Retinal pigment epithelial cell (primary cell): ENCODE data around the gene FUT8.

Experiments
- DNase-seq: peaks from one replicate; pipeline ENCODE4 v3.0.0-alpha.2; 2010; ENCODE audit warnings: low read depth
- H3K4me3 ChIP-seq: 2 replicates; pipeline ENCODE4 v1.5.1; 2011; ENCODE audit warnings: mild to moderate bottlenecking, low read length, control low read depth, moderate library complexity
- CTCF ChIP-seq: conservative IDR thresholded peaks from 2 replicates; pipeline ENCODE4 v1.5.1; 2011; ENCODE audit warnings: low read depth, low read length, control low read depth, inconsistent platforms

FUT8 gene

GRCh38 chr14:65788876-65789275 is 376.3 kb downstream of the FUT8 start:
- DNase-seq = no peak
- no peak overlapping the region for H3K4me3 ChIP-seq
- TF ChIP-seq CTCF = no peak

GRCh38 chr14:65789363-65789762 is 376.8 kb downstream of the FUT8 start:
- H3K4me3 ChIP-seq = no peak overlapping the region
- no peak for TF ChIP-seq CTCF
- DNase-seq = no peak

GRCh38 chr14:65790172-65790815 is 377.8 kb downstream of the FUT8 start:
- no peak for DNase-seq
- no peak for TF ChIP-seq CTCF
- H3K4me3 ChIP-seq = no peak overlapping the region

GRCh38 chr14:65791191-65791981 is 378.9 kb downstream of the FUT8 start:
- no peak for DNase-seq
- H3K4me3 ChIP-seq = no peak overlapping the region
- TF ChIP-seq CTCF = no peak

- TF ChIP-seq CTCF = no peak
- no peak overlapping the region for H3K4me3 ChIP-seq
- DNase-seq = no peak
Observed at GRCh38 chr14:65792208-65792905, 379.8 kb downstream of the FUT8 start.
